Measurements from ENCODE around the gene AGBL4.

AGBL4 gene

DNA sequence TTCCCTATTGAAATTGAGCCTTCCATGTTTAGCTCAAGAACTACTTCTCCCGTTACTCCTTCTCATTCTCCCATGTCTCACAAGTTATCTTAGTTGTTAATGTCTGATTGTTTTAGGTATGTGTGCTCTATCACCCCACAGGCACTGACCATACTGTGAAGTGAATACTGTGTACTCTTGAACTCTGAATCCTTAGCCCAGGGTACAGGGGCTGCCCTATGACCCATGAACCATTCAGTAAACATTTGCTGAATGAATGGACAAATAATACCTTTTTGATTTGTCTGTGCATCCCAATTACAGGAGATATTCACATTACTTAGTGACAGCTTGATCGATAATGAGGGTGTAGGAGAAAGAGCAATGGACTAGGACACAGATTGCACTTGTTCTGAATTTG, 1077.7 kb downstream of the AGBL4 start:
- Histone ChIP-seq H3K4me1 (ENCODE audit: control insufficient read depth in 1 of 2, insufficient read depth in 2 of 2, low read length in 2 of 2) (no peaks in the 10 kb centered on the region), H3K27ac (ENCODE audit: low read depth, low read length) (no peak overlapping the region), H3K4me3 (ENCODE audit: low read depth in 1 of 2, low read length in 2 of 2) (no peak overlapping the region), H3K9ac (ENCODE audit: low read depth in 1 of 2, low read length in 2 of 2) (no peak overlapping the region), H3K27me3 (ENCODE audit: control insufficient read depth in 1 of 2, insufficient read depth in 2 of 2, low read length in 2 of 2) (no peaks in the 10 kb centered on the region), H3K9me3 (ENCODE audit: control insufficient read depth in 1 of 2, low read length in 2 of 2) (no peaks in the 10 kb centered on the region), H3K36me3 (ENCODE audit: control insufficient read depth in 1 of 2, insufficient read depth in 2 of 2, low read length in 2 of 2) (no peaks in the 10 kb centered on the region)

DNA sequence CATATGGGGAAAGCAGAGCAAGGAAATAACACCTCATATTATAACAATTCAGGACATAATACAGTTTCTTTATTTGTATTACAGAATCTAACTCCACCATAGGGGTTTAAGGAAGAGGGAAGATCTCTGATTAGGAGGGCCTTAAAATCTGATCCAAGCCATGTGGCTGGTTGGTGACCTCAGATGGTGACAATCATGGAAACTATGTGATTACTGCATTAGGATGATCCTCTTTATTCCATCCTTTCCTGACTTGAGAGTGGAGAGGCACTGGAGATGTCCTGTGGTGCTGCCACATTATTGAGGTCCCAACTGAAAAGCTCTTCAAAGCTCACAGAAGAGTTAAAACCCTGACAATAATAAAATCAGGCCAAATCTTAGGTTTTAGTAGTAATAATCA, 1078.9 kb downstream of the AGBL4 start:
- H3K4me3 ChIP-seq (ENCODE audit: low read depth in 1 of 2, low read length in 2 of 2): no peak overlapping the region
- H3K27ac ChIP-seq (ENCODE audit: low read depth, low read length): no peak overlapping the region
- no peaks in the 10 kb centered on the region for H3K36me3 ChIP-seq (ENCODE audit: control insufficient read depth in 1 of 2, insufficient read depth in 2 of 2, low read length in 2 of 2)
- H3K9me3 ChIP-seq (ENCODE audit: control insufficient read depth in 1 of 2, low read length in 2 of 2): no peaks in the 10 kb centered on the region
- no peak overlapping the region for H3K9ac ChIP-seq (ENCODE audit: low read depth in 1 of 2, low read length in 2 of 2)
- no peaks in the 10 kb centered on the region for H3K27me3 ChIP-seq (ENCODE audit: control insufficient read depth in 1 of 2, insufficient read depth in 2 of 2, low read length in 2 of 2)
- H3K4me1 ChIP-seq (ENCODE audit: control insufficient read depth in 1 of 2, insufficient read depth in 2 of 2, low read length in 2 of 2): no peaks in the 10 kb centered on the region

DNA sequence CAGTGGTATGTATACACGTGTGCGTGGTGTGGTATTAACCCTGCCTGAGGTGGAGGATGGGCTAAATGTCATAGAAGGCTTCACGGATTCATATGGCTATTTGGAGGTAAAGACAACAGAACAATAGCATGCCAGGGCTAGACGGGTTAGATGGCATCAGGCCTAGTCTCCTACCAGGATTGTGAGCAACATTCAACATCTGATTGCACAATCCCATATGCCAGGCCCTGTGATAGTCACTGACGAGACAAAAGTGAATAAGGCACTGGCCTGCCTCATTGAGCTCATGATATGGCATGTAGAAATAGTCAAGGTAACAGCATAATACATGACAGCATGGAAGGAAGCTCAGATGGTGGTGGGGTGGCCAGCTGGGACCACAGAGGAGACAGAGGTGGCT, 1079.9 kb downstream of the AGBL4 start:
- H3K4me3 ChIP-seq (ENCODE audit: low read depth in 1 of 2, low read length in 2 of 2): no peak overlapping the region
- no peak overlapping the region for H3K27ac ChIP-seq (ENCODE audit: low read depth, low read length)
- H3K27me3 ChIP-seq (ENCODE audit: control insufficient read depth in 1 of 2, insufficient read depth in 2 of 2, low read length in 2 of 2): peaks cover 0 to 1% of the 10 kb centered on the region in 2 donors
- H3K36me3 ChIP-seq (ENCODE audit: control insufficient read depth in 1 of 2, insufficient read depth in 2 of 2, low read length in 2 of 2): no peaks in the 10 kb centered on the region
- no peaks in the 10 kb centered on the region for H3K4me1 ChIP-seq (ENCODE audit: control insufficient read depth in 1 of 2, insufficient read depth in 2 of 2, low read length in 2 of 2)
- H3K9me3 ChIP-seq (ENCODE audit: control insufficient read depth in 1 of 2, low read length in 2 of 2): no peaks in the 10 kb centered on the region
- no peak overlapping the region for H3K9ac ChIP-seq (ENCODE audit: low read depth in 1 of 2, low read length in 2 of 2)

DNA sequence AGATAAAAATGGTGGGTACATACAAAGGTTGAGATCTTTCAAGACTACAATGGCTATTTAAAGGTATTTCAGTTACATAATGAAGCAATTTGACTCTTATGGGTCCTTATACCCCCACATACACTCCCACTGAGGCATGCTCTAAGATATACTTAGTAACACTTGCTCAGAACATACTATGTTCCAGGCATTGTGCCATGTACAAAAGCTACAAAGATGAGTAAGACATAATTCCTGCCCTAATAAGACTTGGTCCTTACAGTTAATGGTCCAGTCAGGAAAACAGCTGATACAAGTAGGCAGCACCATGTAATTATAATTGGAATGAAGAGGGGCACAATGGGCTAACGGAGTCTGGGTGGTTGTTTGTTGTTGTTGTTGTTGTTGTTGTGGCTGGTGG, 1080.4 kb downstream of the AGBL4 start:
- Histone ChIP-seq H3K27me3 (ENCODE audit: control insufficient read depth in 1 of 2, insufficient read depth in 2 of 2, low read length in 2 of 2) (peaks cover 0 to 2% of the 10 kb centered on the region in 2 donors), H3K4me1 (ENCODE audit: control insufficient read depth in 1 of 2, insufficient read depth in 2 of 2, low read length in 2 of 2) (no peaks in the 10 kb centered on the region), H3K9ac (ENCODE audit: low read depth in 1 of 2, low read length in 2 of 2) (no peak overlapping the region), H3K9me3 (ENCODE audit: control insufficient read depth in 1 of 2, low read length in 2 of 2) (no peaks in the 10 kb centered on the region), H3K36me3 (ENCODE audit: control insufficient read depth in 1 of 2, insufficient read depth in 2 of 2, low read length in 2 of 2) (no peaks in the 10 kb centered on the region), H3K4me3 (ENCODE audit: low read depth in 1 of 2, low read length in 2 of 2) (no peak overlapping the region), H3K27ac (ENCODE audit: low read depth, low read length) (no peak overlapping the region)

DNA sequence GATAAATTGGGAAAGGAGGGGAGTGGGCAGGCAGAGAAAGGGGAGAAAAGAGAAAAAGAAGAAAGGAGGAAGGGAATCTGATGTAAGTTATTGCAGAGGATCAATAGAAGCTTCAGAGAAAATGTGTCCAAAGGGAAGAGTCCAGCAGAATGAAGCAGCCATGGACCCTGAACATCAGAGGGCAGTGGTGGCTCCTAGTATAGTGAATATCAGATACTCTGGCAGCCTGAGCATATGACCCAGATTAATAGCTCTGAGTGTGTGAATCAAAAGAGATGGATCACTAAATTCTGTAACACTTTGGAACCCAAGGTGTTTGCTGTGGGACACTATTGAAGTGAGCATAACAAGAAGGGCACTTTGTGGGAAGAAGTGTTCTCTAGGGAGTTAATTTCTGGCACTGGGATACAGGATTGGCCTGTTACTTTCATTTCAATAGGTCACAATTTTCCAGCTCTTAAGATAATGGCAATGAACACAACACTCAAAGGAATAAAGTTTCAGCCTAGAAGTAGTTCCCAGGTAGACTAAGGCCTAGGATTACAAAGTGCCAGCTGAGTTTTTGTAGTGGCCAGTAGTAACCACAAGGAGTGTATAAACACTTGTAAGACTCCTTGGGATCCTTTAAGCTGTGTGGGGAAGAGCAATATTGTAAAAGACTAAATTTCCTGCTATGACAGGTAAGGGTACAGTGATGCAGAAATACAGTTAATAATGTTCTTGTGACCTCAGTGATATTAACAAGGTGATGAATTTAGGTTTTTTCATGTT, 1082.6 kb downstream of the AGBL4 start:
- H3K9ac ChIP-seq (ENCODE audit: low read depth in 1 of 2, low read length in 2 of 2): no peak overlapping the region
- H3K4me3 ChIP-seq (ENCODE audit: low read depth in 1 of 2, low read length in 2 of 2): no peak overlapping the region
- no peaks in the 10 kb centered on the region for H3K36me3 ChIP-seq (ENCODE audit: control insufficient read depth in 1 of 2, insufficient read depth in 2 of 2, low read length in 2 of 2)
- no peak overlapping the region for H3K27ac ChIP-seq (ENCODE audit: low read depth, low read length)
- no peaks in the 10 kb centered on the region for H3K4me1 ChIP-seq (ENCODE audit: control insufficient read depth in 1 of 2, insufficient read depth in 2 of 2, low read length in 2 of 2)
- H3K9me3 ChIP-seq (ENCODE audit: control insufficient read depth in 1 of 2, low read length in 2 of 2): no peaks in the 10 kb centered on the region
- H3K27me3 ChIP-seq (ENCODE audit: control insufficient read depth in 1 of 2, insufficient read depth in 2 of 2, low read length in 2 of 2): peaks cover 0 to 2% of the 10 kb centered on the region in 2 donors

DNA sequence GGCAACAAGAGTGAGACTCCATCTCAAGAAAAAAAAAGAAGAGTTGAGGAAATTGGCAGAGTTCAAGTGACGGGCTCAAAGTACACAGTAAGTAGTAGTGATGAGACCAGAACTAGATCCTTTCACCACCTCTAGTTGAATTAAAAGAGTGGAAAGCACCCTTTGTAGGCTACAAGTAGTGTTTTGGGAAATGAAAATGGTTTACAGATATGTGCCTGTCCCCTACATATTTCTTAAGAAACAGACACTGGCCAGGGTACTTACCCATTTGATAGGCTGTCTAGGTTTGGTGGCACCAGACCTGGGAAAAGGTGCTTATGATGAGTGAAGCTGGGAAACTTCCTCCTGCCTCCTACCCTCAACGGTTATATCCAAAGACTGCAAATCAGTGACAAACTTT, 1083.4 kb downstream of the AGBL4 start:
- H3K4me1 ChIP-seq (ENCODE audit: control insufficient read depth in 1 of 2, insufficient read depth in 2 of 2, low read length in 2 of 2): no peaks in the 10 kb centered on the region
- H3K36me3 ChIP-seq (ENCODE audit: control insufficient read depth in 1 of 2, insufficient read depth in 2 of 2, low read length in 2 of 2): no peaks in the 10 kb centered on the region
- H3K9ac ChIP-seq (ENCODE audit: low read depth in 1 of 2, low read length in 2 of 2): no peak overlapping the region
- H3K9me3 ChIP-seq (ENCODE audit: control insufficient read depth in 1 of 2, low read length in 2 of 2): no peaks in the 10 kb centered on the region
- H3K4me3 ChIP-seq (ENCODE audit: low read depth in 1 of 2, low read length in 2 of 2): no peak overlapping the region
- H3K27me3 ChIP-seq (ENCODE audit: control insufficient read depth in 1 of 2, insufficient read depth in 2 of 2, low read length in 2 of 2): peaks cover 0 to 2% of the 10 kb centered on the region in 2 donors
- H3K27ac ChIP-seq (ENCODE audit: low read depth, low read length): no peak overlapping the region

DNA sequence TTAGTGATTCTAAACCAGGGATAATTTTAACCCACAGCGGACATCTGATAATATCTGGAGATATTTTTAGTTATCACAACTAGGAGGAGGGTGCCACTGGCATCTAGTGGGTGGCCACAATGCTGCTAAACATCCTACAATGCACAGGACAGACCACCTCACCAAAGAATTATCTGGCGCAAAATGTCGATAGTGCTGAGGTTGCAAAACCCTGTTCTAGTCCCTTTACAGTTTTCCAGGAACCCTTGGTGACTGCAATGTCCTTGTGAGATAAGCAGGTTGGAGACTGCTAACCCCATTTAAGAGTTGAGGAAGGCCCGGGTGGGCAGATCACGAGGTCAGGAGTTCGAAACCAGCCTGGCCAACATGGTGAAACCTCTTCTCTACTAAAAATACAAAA, 1083.9 kb downstream of the AGBL4 start:
- Histone ChIP-seq H3K4me1 (ENCODE audit: control insufficient read depth in 1 of 2, insufficient read depth in 2 of 2, low read length in 2 of 2) (no peaks in the 10 kb centered on the region), H3K4me3 (ENCODE audit: low read depth in 1 of 2, low read length in 2 of 2) (no peak overlapping the region), H3K36me3 (ENCODE audit: control insufficient read depth in 1 of 2, insufficient read depth in 2 of 2, low read length in 2 of 2) (no peaks in the 10 kb centered on the region), H3K9ac (ENCODE audit: low read depth in 1 of 2, low read length in 2 of 2) (no peak overlapping the region), H3K9me3 (ENCODE audit: control insufficient read depth in 1 of 2, low read length in 2 of 2) (no peaks in the 10 kb centered on the region), H3K27ac (ENCODE audit: low read depth, low read length) (no peak overlapping the region), H3K27me3 (ENCODE audit: control insufficient read depth in 1 of 2, insufficient read depth in 2 of 2, low read length in 2 of 2) (peaks cover 2 to 4% of the 10 kb centered on the region in 2 donors)

DNA sequence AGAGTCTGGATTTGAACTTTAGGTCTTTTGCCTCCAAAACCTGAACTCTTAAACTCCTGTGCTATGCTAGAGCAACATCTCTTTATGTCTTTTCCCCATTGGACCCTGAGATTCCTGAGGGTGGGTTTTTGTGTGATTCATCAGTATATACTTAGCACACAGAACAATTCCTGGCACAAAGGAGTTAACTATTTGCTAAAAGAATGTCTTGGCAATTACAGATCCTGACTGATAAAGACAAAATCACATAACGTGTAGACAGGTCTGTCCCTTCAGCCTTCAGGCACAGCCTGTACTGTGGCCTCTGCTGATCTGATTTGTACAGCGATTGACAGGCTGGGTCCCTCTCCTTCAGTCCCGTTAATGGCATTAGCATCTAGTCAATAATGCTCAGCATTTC, 1084.7 kb downstream of the AGBL4 start:
- no peaks in the 10 kb centered on the region for H3K4me1 ChIP-seq (ENCODE audit: control insufficient read depth in 1 of 2, insufficient read depth in 2 of 2, low read length in 2 of 2)
- no peak overlapping the region for H3K4me3 ChIP-seq (ENCODE audit: low read depth in 1 of 2, low read length in 2 of 2)
- H3K36me3 ChIP-seq (ENCODE audit: control insufficient read depth in 1 of 2, insufficient read depth in 2 of 2, low read length in 2 of 2): no peaks in the 10 kb centered on the region
- no peaks in the 10 kb centered on the region for H3K9me3 ChIP-seq (ENCODE audit: control insufficient read depth in 1 of 2, low read length in 2 of 2)
- no peak overlapping the region for H3K9ac ChIP-seq (ENCODE audit: low read depth in 1 of 2, low read length in 2 of 2)
- no peak overlapping the region for H3K27ac ChIP-seq (ENCODE audit: low read depth, low read length)
- peaks cover 2 to 4% of the 10 kb centered on the region in 2 donors for H3K27me3 ChIP-seq (ENCODE audit: control insufficient read depth in 1 of 2, insufficient read depth in 2 of 2, low read length in 2 of 2)

DNA sequence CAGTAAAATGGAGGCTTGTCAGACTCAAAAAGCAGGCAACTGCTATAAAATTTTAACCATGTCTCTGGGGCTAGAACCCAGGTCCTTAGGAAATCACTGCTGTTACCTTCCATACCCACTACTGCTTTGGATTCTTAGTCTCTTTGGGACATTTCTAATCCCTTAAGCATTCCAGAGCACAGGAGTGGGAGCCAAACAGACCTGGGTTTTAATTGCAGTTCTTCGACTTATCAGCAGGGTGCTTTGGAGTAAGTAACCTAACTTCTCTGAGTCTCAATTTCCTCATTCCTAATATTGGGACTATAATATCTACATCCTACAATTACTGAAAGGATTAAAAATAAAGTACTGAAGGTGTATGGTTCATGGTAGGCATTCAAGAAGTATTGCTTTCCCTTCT, 1086.0 kb downstream of the AGBL4 start:
- H3K9ac ChIP-seq (ENCODE audit: low read depth in 1 of 2, low read length in 2 of 2): no peak overlapping the region
- H3K4me1 ChIP-seq (ENCODE audit: control insufficient read depth in 1 of 2, insufficient read depth in 2 of 2, low read length in 2 of 2): no peaks in the 10 kb centered on the region
- H3K36me3 ChIP-seq (ENCODE audit: control insufficient read depth in 1 of 2, insufficient read depth in 2 of 2, low read length in 2 of 2): no peaks in the 10 kb centered on the region
- peaks cover 2 to 4% of the 10 kb centered on the region in 2 donors for H3K27me3 ChIP-seq (ENCODE audit: control insufficient read depth in 1 of 2, insufficient read depth in 2 of 2, low read length in 2 of 2)
- no peak overlapping the region for H3K4me3 ChIP-seq (ENCODE audit: low read depth in 1 of 2, low read length in 2 of 2)
- no peaks in the 10 kb centered on the region for H3K9me3 ChIP-seq (ENCODE audit: control insufficient read depth in 1 of 2, low read length in 2 of 2)
- no peak overlapping the region for H3K27ac ChIP-seq (ENCODE audit: low read depth, low read length)

DNA sequence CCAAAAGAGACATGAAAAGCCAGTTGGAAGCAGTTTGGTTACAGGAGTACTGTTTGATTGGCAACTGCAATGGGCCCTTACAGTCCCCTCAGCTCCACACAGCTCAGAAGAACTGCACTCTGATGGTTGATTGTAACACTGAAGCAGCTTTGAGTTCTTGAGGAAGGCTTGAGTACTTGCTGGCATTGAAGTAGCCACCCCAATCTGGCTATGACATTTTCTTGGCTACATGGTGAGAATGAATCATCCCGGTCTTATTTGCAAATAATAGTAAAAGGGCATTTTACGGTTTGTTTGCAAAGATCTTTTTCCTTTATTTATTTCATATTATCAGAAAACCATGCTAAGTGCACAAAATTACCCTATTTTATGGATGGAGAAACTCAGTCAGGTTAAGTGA, 1087.3 kb downstream of the AGBL4 start:
- H3K27ac ChIP-seq (ENCODE audit: low read depth, low read length): no peak overlapping the region
- no peaks in the 10 kb centered on the region for H3K4me1 ChIP-seq (ENCODE audit: control insufficient read depth in 1 of 2, insufficient read depth in 2 of 2, low read length in 2 of 2)
- no peak overlapping the region for H3K9ac ChIP-seq (ENCODE audit: low read depth in 1 of 2, low read length in 2 of 2)
- H3K27me3 ChIP-seq (ENCODE audit: control insufficient read depth in 1 of 2, insufficient read depth in 2 of 2, low read length in 2 of 2): peaks cover 2 to 4% of the 10 kb centered on the region in 2 donors
- H3K9me3 ChIP-seq (ENCODE audit: control insufficient read depth in 1 of 2, low read length in 2 of 2): no peaks in the 10 kb centered on the region
- H3K4me3 ChIP-seq (ENCODE audit: low read depth in 1 of 2, low read length in 2 of 2): no peak overlapping the region
- H3K36me3 ChIP-seq (ENCODE audit: control insufficient read depth in 1 of 2, insufficient read depth in 2 of 2, low read length in 2 of 2): no peaks in the 10 kb centered on the region

All from duodenal mucosa (tissue), 2 donors.